Measurements from ENCODE around the gene SYNRG.
A peak's percentile ranks its signal among the peaks of the same experiment; 100 is the strongest.
"Not testable (repeated sequence)": the region's sequence is repeated elsewhere in the genome, so short reads cannot be mapped to it uniquely, and the experiment has no call there.

SYNRG gene

GRCh38 chr17:37511642-37512041, 97.6 kb downstream of the SYNRG start:
- not testable (repeated sequence) for H3K4me3 ChIP-seq (ENCODE audit: low read length); DNase-seq (ENCODE audit: low read depth, low spot score)

- H3K4me3 ChIP-seq (ENCODE audit: low read length) = no peak overlapping the region
- DNase-seq (ENCODE audit: low read depth, low spot score) = no peak
Measured at GRCh38 chr17:37510056-37510455, 99.2 kb downstream of the SYNRG start.

GRCh38 chr17:37507111-37507510, 102.1 kb downstream of the SYNRG start:
- no peak overlapping the region for H3K4me3 ChIP-seq (ENCODE audit: low read length)
- DNase-seq (ENCODE audit: low read depth, low spot score) = no peak

- peak; percentile 34 for DNase-seq (ENCODE audit: low read depth, low spot score)
Measured at GRCh38 chr17:37506678-37507077, 102.5 kb downstream of the SYNRG start.

GRCh38 chr17:37505333-37505732, 103.9 kb downstream of the SYNRG start:
- no peak overlapping the region for H3K4me3 ChIP-seq (ENCODE audit: low read length)
- DNase-seq (ENCODE audit: low read depth, low spot score) = no peak

More at GRCh38 chr17:37506678-37507077, 102.5 kb downstream of the SYNRG start:
- H3K4me3 ChIP-seq (ENCODE audit: low read length) = no peak overlapping the region

- no peak for DNase-seq (ENCODE audit: low read depth, low spot score)
- H3K4me3 ChIP-seq (ENCODE audit: low read length) = no peak overlapping the region
Measured at GRCh38 chr17:37503148-37503547, 106.1 kb downstream of the SYNRG start.

GRCh38 chr17:37502009-37502936, 106.9 kb downstream of the SYNRG start:
- DNase-seq (ENCODE audit: low read depth, low spot score) = no peak
- no peak overlapping the region for H3K4me3 ChIP-seq (ENCODE audit: low read length)

GRCh38 chr17:37500378-37500777, 108.8 kb downstream of the SYNRG start:
- no peak overlapping the region for H3K4me3 ChIP-seq (ENCODE audit: low read length)
- DNase-seq (ENCODE audit: low read depth, low spot score) = no peak

- DNase-seq (ENCODE audit: low read depth, low spot score) = no peak
- no peak overlapping the region for H3K4me3 ChIP-seq (ENCODE audit: low read length)
Measured at GRCh38 chr17:37494971-37495370, 114.2 kb downstream of the SYNRG start.

GRCh38 chr17:37494401-37494831, 114.8 kb downstream of the SYNRG start:
- H3K4me3 ChIP-seq (ENCODE audit: low read length) = no peak overlapping the region
- no peak for DNase-seq (ENCODE audit: low read depth, low spot score)

GRCh38 chr17:37493249-37494027, 115.8 kb downstream of the SYNRG start:
- no peak for DNase-seq (ENCODE audit: low read depth, low spot score)
- no peak overlapping the region for H3K4me3 ChIP-seq (ENCODE audit: low read length)

- H3K4me3 ChIP-seq (ENCODE audit: low read length) = no peak overlapping the region
Measured at GRCh38 chr17:37492167-37492566, 117.1 kb downstream of the SYNRG start.

GRCh38 chr17:37490638-37491614, 118.3 kb downstream of the SYNRG start:
- DNase-seq (ENCODE audit: low read depth, low spot score) = no peak
- H3K4me3 ChIP-seq (ENCODE audit: low read length) = peak overlapping the region; percentile 74

More at GRCh38 chr17:37492167-37492566, 117.1 kb downstream of the SYNRG start:
- DNase-seq (ENCODE audit: low read depth, low spot score) = no peak

GRCh38 chr17:37490022-37490587, 119.1 kb downstream of the SYNRG start:
- peak overlapping the region; percentile 74 for H3K4me3 ChIP-seq (ENCODE audit: low read length)
- DNase-seq (ENCODE audit: low read depth, low spot score) = peak; percentile 39

GRCh38 chr17:37489197-37490001, 119.8 kb downstream of the SYNRG start, which contains the start of gene DUSP14:
DUSP14 (plus strand) TSS chr17:37489891; CDS start chr17:37512273, 22,382 bp downstream.
- DNase-seq (ENCODE audit: low read depth, low spot score) = peak; percentile 65

GRCh38 chr17:37488607-37489196, 120.5 kb downstream of the SYNRG start:
- peak overlapping the region; percentile 74 for H3K4me3 ChIP-seq (ENCODE audit: low read length)
- DNase-seq (ENCODE audit: low read depth, low spot score) = no peak

More at GRCh38 chr17:37489197-37490001, 119.8 kb downstream of the SYNRG start, which contains the start of gene DUSP14:
- H3K4me3 ChIP-seq (ENCODE audit: low read length) = peak within 1 kb of the TSS; percentile 74

- H3K4me3 ChIP-seq (ENCODE audit: low read length) = no peak overlapping the region
- DNase-seq (ENCODE audit: low read depth, low spot score) = no peak
Measured at GRCh38 chr17:37488009-37488604, 121.1 kb downstream of the SYNRG start.

All from Jurkat, Clone E6-1 (cell line).